ENCODE data around the gene SDF4.
"Not testable (repeated sequence)": the region's sequence is repeated elsewhere in the genome, so short reads cannot be mapped to it uniquely, and the experiment has no call there.

Gene SDF4

GRCh38 chr1:1196431-1197187 is 35.2 kb downstream of the SDF4 start:
- no peak for DNase-seq

DNA sequence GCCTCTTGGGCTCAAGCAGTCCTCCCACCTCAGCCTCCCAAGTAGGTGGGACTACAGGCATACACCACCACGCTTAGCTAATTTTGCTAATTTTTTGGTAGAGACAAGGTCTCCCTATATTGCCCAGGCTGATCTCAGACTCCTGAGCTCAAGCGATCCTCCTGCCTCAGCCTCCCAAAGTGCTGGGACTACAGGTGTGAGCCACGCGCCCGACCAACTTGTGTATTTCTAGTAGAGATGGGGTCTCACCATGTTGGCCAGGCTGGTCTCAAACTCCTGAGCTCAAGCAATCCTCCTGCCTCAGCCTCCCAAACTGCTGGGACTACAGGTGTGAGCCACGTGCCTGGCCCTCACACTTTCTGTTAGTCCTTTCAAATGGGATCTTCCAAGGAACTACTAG is 36.1 kb downstream of the SDF4 start:
- not testable (repeated sequence) for DNase-seq

- DNase-seq, result no peak
Measured at GRCh38 chr1:1194723-1195122, 37.1 kb downstream of the SDF4 start.

- no peak for DNase-seq
Measured at GRCh38 chr1:1191734-1192133, 40.1 kb downstream of the SDF4 start.

DNA sequence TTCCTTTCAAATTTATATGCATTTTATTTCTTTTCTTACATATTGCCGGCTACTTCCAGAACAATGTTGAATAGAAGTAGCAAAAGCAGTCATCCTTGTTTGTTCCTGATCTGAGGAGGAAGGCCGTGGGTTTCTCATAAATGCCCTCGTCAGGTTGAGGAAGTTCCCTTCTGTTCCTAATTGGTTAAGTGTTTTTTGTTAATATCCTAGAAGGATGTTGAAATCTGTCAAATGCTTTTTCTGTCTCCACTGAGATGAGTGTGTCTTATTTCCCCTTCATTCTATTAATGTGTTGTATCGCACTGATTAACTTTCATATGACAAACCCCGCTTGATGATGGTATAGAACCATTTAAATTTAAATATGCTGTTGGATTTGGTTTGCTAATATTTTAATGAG is 42.7 kb downstream of the SDF4 start:
- no peak for DNase-seq

- DNase-seq, result peak; percentile 45
Measured at GRCh38 chr1:1187938-1188337, 43.9 kb downstream of the SDF4 start.

- DNase-seq, result no peak
Measured at GRCh38 chr1:1185101-1185765, 46.6 kb downstream of the SDF4 start.

DNA sequence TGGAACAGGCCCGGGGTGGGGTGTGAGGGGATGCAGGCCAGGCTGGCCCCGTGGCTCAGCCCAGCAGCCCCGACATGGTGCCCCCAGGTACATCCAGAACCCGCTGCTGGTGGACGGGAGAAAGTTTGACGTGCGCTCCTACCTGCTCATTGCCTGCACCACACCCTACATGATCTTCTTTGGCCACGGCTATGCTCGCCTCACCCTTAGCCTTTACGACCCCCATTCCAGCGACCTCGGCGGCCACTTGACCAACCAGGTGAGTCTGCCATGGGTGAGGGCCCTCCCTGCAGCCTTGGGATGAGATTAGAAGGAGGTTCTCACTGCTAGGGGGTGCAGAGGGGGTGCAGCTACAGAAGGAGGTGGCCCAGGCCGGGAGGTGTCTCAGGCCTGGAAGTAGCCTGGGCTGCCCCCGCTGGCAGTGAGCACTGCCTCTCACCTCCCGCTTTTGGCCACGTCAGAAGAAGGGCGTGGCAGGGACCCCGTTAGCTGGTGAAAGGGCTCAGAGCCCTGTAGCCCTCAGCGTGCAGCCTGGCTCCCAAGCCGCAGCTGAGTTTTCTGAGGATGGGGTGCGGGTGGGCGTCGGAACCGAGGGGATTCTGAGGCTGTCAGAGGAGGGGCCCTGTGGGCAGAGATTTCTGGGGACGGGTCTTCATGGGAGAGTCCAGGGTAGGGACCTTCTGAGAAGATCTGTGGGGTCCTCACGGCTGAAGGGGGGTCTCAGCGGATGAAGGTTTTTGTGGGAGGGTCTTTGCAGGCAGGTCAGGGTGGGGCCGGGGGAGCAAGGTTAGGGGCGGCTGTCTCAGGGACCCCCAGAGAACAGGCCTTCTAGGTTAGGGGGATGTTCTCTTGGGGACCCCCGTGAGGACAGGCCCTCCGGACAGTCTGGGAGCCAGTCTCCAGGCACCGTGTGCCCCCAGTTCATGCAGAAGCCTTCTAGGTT is 47.7 kb downstream of the SDF4 start:
- DNase-seq, result no peak

DNA sequence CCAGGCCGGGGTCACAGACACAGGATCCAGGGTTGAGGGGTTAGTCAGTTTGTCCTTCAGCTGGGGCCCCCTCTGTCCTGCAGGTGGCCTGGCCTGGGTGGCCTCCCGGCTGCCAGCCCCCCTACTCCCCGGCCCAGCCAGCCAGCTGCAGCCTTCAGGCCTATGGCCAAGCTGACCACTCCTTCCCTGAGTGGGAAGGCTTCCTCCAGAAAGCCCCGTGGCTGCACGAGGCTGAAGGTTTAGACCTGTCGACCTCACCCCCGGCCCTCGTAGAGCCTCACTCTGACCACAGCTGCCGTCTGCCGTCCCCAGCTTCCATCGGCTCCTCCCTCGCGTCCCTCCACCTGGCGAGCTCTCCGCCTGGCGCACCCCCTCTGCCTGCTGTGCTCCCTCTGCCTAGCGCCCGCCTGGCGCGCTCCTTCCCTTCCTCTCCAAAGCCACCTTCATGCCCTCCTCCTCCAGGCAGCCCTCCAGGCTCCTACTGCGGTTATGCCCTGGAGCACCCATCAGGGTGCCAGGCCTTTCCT is 48.5 kb downstream of the SDF4 start:
- no peak for DNase-seq

GRCh38 chr1:1182491-1183220 is 49.1 kb downstream of the SDF4 start:
- DNase-seq, result no peak

DNA sequence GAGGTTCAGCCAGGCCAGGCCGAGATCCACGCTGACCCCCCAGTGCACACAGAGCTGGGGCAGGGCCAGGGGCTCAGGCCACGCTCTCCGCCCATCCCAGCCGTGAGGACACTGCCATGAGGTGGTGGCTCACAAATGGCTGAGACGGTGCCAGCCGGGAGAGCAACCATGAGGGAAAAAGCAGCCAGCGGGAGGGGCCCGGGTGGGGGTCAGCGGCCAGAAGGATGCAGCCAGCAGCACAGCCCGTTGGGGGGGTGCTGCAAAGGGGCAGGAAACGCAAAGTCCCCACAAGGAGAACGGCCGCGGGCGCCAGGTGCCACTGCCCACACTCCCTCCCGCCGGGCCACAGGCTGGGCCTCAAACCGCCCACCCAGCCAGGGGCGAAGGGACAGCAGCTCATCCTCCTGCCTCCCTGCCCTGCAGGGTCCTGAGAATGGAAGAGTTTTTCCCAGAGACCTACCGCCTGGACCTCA is 49.8 kb downstream of the SDF4 start:
- DNase-seq, result no peak

DNA sequence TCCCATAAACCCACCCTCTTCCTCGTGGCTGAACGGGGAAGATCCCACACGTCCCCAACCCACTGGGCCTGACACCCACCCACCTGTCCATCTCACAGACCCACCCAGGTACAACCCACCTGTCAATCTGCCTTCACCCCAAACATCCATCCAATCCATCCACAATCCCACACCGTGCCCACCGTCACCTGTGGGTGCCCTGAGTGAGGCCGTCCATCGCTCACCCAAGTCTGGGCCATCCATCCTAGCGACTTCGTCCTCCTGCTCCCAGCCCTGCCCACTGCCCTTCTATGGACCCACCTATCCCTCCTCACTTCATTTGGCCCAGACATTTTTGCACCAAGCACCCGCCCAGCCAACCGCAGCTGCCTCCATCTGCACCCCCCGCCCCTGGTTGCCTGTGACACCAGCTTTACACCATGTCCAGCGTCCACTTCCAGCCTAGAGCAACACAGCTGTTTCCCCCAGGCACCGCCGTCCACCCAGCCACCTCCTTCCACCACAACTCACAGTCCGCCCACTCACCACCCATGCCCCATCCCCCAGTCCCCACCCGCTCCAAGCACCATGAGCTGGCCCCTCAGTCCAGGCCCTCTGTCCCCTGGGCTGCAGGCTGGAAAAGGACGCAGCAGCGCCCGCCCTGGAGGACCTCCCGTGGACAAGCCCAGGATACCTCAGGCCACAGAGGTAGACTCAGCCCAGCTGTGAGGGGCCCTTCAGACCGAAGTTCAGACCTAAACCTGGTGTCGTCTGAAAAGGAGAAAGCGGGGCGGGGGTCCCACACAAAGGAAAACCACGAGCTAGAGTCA is 50.5 kb downstream of the SDF4 start:
- no peak for DNase-seq

- DNase-seq, result no peak
Measured at GRCh38 chr1:1179983-1180861, 51.6 kb downstream of the SDF4 start.

DNA sequence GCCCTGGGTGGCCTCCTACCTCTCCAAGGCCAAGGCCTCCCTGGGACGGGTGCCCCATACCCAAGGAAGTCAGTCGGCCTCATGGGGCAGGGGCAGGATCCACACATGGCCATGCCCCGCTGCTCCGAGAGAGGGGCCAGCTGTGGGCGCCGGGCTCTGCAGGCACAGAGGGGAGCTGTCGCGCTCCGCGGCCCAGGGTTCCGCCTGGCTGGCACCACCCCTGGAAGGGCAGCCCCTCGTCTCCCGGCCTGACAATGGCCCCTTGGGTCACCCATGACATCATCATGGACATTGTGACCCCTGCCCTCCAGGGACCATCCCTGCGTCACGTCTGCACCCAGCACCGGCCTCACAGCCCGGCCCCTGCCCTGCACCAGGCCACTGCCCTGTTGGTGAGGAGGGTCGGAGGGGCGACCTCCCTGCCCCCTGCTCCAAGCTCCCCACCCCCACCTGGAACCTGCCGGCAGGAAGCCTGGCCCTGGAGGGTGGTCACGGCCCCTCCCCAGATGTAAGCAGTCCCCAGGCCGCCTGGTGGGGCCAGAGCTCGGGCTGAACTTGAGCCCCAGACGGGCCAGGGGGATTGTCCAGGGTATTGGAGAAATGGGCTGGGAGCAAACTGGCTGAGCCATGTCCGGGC is 52.3 kb downstream of the SDF4 start:
- no peak for DNase-seq

- DNase-seq, result no peak
Measured at GRCh38 chr1:1178794-1179331, 52.9 kb downstream of the SDF4 start.

DNA sequence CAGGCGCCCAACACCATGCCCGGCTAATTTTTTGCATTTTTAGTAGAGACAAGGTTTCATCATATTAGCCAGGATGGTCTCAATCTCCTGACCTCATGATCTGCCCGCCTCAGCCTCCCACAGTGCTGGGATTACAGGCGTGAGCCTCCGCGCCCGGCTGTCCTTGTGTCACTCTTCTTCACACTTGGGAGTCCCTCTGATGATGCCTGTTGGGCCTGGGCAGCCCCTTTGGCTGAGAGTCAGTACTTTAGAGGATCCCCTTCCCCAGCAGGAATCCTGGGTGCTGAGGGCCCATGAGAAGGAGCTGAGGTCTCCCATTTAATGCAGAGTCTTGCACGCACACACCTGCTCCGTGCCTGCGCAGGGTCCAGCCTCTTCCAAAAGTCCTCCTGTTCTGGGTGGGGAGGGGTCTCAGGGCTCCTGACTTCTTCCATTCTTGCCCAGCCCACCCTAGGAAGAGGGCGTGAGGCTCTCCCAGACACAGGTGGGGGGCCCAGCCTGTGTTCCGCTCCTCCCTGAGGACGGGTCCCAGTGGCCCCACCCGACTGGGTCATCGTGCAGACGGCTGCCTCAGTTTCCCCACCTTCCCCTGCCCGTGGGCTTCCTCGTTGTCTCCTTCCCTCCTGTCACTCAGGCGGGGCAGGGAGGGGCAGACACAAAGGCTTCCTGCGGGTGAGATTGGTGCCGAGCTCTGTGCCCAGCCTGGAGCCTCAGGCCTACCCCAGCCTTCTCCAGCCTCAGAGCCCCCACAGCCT is 54.2 kb downstream of the SDF4 start:
- no peak for DNase-seq

- no peak for DNase-seq
Measured at GRCh38 chr1:1176931-1177330, 54.9 kb downstream of the SDF4 start.

DNA sequence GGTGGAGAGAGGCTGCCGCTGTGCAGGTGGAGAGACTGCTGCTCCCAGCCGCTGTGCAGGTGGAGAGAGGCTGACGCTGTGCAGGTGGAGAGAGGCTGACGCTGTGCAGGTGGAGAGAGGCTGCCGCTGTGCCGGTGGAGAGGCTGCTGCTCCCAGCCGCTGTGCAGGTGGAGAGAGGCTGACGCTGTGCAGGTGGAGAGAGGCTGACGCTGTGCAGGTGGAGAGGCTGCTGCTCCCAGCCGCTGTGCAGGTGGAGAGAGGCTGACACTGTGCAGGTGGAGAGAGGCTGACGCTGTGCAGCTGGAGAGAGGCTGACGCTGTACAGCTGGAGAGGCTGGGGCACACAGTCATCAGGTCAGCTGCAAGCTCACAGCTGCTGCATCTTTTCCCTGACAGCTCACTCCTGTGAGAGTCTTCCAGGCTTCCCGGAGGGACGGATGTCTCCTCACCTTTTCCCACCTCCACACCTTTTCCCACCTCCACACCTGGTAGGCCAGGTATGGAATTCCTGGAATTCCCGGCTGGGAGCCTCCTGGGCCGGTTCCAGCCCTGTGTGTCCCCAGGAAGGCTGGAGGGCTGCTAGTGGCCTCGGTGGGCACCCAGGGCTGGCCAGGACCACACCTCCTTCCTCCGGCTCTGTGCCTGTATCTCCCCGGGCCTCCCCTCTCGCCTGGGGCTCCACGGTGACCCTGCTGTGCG is 55.6 kb downstream of the SDF4 start:
- not testable (repeated sequence) for DNase-seq

All from NCI-H2029 treated with DMSO at 0.1 percent for 48 hours (cell line).